GM10248 (cell line): ENCODE results near the gene HS3ST1.

Source experiments
- CTCF ChIA-PET: fragments of 300-600 bp; sonication (Branson Sonifier 250); formaldehyde crosslinking; extraction: SDS; loops from one replicate; lab custom pipeline; 2021; ENCODE audit warnings: antibody characterized with exemption; lab: Yijun Ruan, JAX
- POLR2A ChIA-PET: fragments of 350-650 bp; sonication (Branson Sonifier 250); formaldehyde crosslinking; extraction: SDS; loops from one replicate; lab custom pipeline; 2020; ENCODE audit warnings: antibody characterized with exemption; lab: Yijun Ruan, JAX
- DNase-seq: peaks from one replicate; pipeline ENCODE4 v3.0.0; 2012; ENCODE audit errors: extremely low spot score
- TF ChIP-seq, protein P1 (sequence below): IDR thresholded peaks from 2 replicates; pipeline ENCODE4 v1.5.1; 2012; ENCODE audit warnings: mild to moderate bottlenecking, low read depth; ENCODE audit errors: extremely low read depth, missing control alignments, control extremely low read depth

Gene HS3ST1

DNA sequence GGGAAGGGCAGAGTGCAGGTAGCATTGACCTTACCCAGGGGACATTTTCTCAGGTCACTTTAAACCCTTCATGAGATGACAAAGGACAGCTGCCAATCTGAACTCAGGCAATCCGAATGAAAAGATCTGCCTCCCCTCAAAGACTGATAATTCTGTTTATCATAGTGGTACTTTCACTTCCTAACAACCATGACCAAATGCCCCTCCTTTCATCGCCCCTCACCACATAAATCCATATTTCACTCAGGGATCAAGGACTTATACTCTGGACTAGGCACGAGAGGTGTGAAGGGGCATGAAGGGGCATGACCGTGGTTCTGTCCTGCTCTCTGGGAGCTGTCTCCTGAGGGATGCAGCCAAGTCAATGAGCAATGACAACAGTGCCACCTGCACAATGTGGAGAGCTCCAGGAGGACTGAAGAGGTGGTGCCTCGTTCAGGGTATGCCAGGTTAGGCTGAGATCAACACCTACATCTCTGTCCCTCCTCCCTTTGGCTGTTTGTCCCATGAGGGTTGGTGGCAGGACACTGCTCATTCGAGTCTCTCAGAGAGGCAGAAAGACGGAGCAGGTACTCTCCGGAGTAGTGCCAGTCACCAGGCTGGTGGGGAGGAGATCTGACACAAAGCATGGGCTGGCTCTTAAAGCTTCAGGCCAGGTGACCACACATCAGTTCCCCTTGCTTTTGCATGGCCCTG, 12.5 kb downstream of the HS3ST1 start:
- ChIA-PET CTCF (interaction anchor here (0.9 to 2.6 kb wide), 4 partner anchors 8 to 831 kb away, joined by 3 to 14 read pairs (median 3); no protein-coding TSS in a partner anchor), POLR2A (no interaction called here)
- DNase-seq: no peak
- TF ChIP-seq, protein P1, sequence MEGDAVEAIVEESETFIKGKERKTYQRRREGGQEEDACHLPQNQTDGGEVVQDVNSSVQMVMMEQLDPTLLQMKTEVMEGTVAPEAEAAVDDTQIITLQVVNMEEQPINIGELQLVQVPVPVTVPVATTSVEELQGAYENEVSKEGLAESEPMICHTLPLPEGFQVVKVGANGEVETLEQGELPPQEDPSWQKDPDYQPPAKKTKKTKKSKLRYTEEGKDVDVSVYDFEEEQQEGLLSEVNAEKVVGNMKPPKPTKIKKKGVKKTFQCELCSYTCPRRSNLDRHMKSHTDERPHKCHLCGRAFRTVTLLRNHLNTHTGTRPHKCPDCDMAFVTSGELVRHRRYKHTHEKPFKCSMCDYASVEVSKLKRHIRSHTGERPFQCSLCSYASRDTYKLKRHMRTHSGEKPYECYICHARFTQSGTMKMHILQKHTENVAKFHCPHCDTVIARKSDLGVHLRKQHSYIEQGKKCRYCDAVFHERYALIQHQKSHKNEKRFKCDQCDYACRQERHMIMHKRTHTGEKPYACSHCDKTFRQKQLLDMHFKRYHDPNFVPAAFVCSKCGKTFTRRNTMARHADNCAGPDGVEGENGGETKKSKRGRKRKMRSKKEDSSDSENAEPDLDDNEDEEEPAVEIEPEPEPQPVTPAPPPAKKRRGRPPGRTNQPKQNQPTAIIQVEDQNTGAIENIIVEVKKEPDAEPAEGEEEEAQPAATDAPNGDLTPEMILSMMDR: no peak

DNA sequence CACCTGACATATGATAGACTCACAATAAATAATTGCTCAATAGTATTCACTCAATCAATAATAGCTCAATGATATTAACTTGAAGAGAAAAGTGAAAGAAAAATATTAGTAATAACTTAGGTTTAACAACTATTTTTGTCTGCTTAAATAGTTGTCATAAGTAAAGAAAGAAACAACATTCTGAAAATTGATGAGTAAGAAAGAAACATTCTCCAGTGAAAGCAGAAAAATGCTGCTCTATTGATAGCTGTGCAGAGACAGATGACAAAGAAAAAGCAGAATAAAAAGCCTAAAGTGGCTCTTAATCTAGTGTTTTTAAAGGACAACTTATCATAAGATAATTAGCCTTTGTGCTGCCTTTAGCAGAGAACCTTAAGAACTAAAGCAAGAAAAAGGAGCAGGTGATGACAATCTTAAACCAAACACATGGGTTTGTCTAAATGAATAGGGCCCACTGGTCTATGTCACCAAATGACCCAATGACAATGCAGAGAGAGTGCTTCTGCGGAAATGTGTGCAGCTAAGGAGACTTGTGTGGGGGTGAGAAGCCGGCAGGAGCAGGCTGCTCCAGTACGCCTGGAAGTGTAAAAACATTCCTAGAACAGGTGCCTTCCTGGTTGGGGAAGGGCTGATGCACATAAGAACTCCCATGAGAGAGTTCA, 13.2 kb downstream of the HS3ST1 start:
- TF ChIP-seq, protein P1: no peak
- no peak for DNase-seq
- ChIA-PET POLR2A (no interaction called here), CTCF (interaction anchor here (0.9 to 2.6 kb wide), 5 partner anchors 9 to 28 kb away, joined by 3 to 14 read pairs (median 3); no protein-coding TSS in a partner anchor)

DNA sequence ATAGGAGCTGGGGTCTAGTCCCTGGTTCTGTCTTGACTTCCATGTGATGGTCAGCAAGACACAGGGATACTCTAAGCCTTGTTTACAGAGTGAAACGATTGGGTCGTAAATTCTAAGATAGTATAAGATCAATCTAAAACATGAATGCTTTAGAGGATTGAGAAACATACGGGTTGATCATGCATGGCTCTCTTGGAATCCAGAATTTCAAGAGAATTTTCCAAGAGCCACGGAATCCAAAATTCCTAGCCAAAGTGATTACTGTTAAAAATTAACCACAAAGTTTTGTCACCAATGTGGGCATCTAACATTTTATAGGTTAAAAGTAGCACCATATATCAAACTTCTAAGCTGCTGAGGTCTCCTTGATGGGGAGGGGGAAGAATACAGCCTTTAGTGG, 16.5 kb downstream of the HS3ST1 start:
- TF ChIP-seq, protein P1: no peak
- CTCF ChIA-PET: interaction anchor here (1.1 kb wide), 1 partner anchor 17 kb away, joined by 3 read pairs; no protein-coding TSS in a partner anchor
- DNase-seq: no peak
- POLR2A ChIA-PET: no interaction called here

DNA sequence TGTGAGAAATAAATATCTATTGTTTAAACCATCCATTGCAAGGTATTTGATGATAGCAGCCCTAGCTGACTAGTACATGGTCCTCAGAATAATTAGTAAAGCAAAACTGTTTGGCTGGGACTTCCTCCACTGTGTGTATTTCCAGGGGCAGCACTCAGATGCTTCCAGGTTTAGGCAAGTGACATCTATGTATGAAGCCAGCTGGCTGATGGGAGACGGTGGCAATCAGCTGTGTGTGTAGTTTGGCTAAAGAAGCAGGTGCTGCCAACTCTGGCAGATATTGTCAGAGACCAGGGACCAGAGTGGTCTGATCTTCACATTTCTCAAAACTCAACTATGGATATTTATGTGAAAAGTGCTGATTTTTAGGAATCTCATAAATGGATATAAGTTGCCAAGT, 19.1 kb downstream of the HS3ST1 start:
- ChIA-PET CTCF (interaction anchor here (1.6 kb wide), 1 partner anchor 14 kb away, joined by 5 read pairs; no protein-coding TSS in a partner anchor), POLR2A (no interaction called here)
- DNase-seq: no peak
- TF ChIP-seq, protein P1: no peak

DNA sequence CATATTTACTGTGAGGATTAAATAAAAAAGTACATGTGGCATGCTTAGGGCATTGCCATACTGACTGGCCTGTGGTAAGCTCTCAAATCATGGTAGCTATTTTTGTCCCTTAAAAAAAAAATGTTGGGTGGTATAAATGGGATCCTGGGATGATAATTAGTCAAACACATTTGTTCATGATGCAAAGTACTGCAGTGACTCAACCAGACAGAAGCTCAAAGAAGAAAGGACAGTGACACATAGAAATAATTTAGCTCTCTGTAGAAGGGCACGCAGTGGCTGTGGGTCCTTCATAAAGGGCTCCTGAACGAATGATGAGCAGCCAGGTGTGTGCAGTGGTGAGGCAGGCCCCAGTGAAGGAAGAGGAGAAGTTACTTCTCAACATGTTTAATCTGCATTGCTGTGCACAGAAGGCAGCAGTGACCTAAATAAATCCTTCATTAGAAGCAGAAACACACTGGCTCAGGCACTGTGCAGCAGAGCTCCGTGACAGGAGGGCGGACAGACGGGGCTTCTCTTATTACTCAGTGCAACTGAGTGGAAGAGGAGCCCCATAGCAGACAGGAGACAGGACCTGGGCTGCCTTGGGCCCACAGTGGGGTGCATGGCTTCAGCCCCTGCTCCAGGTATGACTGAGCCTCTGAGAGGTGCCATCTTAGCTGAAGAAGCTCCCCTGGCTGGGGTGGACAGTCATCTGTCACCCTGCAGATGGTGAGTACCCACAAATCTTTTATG, 20.3 kb downstream of the HS3ST1 start:
- TF ChIP-seq, protein P1: no peak
- ChIA-PET CTCF (interaction anchor here (0.8 to 1.6 kb wide), 3 partner anchors 12 to 15 kb away, joined by 3 to 5 read pairs (median 4); no protein-coding TSS in a partner anchor), POLR2A (no interaction called here)
- no peak for DNase-seq

DNA sequence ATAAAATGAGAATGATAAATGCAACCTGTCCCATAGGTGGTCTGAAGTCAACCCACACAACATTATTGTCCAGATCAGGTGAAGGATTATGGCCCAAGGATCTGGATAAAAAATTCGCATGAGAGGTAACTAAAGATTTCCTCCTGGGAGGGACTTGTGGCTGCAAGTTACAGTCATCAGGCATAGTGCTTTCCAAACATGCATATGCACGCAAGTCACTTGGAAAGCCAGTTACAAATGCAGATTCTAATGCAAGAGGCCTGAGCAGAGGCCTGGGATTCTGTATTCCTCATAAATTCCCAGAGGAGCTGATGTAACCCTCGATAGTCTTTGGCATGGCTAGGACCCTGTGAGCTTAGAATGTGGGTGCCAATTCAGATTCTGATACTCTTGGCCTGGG, 21.1 kb downstream of the HS3ST1 start:
- ChIA-PET POLR2A (no interaction called here), CTCF (interaction anchor here (0.8 kb wide), 2 partner anchors 11 to 13 kb away, joined by 3 to 4 read pairs; no protein-coding TSS in a partner anchor)
- no peak for DNase-seq
- TF ChIP-seq, protein P1: no peak
